ENCODE data around the gene BCL3. TPM values are rescaled to one million over a fixed set of nuclear protein-coding genes. Genes with fewer than 3 reads are reported as not detected.

Gene BCL3
- total and polyA plus RNA-seq, 7 donors = 5.7 to 36.4 (median 13.3) TPM

DNA sequence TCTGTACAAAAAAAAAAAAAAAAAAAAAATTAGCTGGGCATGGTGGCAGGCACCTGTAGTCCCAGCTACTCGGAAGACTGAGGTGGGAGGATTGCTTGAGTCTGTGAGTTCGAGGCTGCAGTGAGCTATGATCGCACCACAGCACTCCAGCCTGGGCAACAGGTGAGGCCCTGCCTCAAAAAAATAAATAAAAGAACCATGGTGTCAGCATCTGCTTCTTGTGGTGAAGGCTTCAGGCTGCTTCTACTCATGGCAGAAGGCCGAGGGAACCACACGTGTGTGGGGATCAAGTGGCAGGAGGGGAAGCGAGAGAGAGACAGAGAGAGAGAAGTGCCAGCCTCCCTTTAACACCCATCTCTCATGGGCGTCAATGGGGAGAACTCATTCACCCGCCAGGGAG is 13.5 kb downstream of the BCL3 start:
- Histone ChIP-seq H3K36me3 (ENCODE audit: insufficient read depth in 1 of 2, low read depth in 1 of 2) (peaks cover 0 to 37% of the 10 kb centered on the region in 2 donors), H3K4me1 (peaks cover 13% of the 10 kb centered on the region), H3K4me3 (no peak overlapping the region), H3K27ac (peak overlapping the region; percentile 46), H3K9me3 (no peaks in the 10 kb centered on the region), H3K27me3 (ENCODE audit: insufficient read depth in 3 of 3, low read length in 2 of 3) (no peaks in the 10 kb centered on the region)
- DNase-seq (no peak), ATAC-seq (peak in 2 of 4 donors; percentile 18 to 46)
- no peak for TF ChIP-seq CTCF (IDR thresholded peaks at IDR 0.05)
- WGBS, 3 donors = 50 to 72% (median 50%) methylated on average over 8 of the region's 8 CpGs
- intact Hi-C loops (cut with DNase I) = no loop called here

DNA sequence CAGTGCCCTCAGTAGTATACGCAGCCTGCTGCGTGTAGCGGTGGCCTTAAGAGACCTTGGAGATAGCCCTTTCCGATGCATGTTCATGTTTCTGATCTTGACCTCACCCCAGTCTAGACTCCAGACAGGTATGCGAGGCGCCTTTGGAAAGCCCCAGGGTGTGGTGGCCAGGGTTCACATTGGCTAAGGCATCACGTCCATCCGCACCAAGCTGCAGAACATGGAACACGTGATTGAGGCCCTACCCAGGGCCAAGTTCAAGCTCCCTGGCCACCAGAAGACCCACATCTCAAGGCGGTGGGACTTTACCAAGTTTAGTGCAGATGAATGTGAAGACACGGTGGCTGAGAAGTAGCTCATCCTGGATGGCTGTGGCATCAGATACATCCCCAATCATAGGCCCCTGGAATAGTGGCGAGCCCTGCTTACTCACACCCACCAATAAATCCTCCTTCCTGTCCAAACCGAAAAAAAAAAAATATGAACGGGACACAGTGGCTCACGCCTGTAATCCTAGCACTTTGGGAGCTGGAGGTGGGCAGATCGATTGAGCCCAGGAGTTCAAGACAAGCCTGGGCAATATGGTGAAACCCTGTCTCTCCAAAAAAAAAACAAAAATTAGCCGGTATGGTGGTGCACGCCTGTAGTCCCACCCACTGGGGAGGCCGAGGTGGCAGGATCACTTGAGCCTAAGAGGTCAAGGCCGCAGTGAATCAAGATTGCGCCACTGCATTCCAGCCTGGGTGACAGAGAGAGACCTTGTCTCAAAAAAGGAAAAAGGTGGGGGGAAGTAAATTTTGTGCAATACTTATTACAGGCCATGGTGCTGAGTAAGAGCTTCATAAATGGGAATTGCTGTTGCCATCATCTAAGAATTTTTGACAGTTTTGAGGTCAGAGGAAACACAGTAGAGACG is 16.8 kb downstream of the BCL3 start:
- Histone ChIP-seq H3K4me3 (no peak overlapping the region), H3K36me3 (ENCODE audit: insufficient read depth in 1 of 2, low read depth in 1 of 2) (peaks cover 0 to 9% of the 10 kb centered on the region in 2 donors), H3K4me1 (no peaks in the 10 kb centered on the region), H3K9me3 (no peaks in the 10 kb centered on the region), H3K27ac (no peak overlapping the region), H3K27me3 (ENCODE audit: insufficient read depth in 3 of 3, low read length in 2 of 3) (no peaks in the 10 kb centered on the region)
- ATAC-seq = no peak
- TF ChIP-seq CTCF (IDR thresholded peaks at IDR 0.05) = no peak
- WGBS, 3 donors = 86 to 89% (median 87%) methylated on average over 22 of the region's 22 CpGs
- DNase-seq = no peak
- intact Hi-C loops (cut with DNase I) = no loop called here

GRCh38 chr19:44765949-44766335 is 17.4 kb downstream of the BCL3 start:
- Histone ChIP-seq H3K27me3 (ENCODE audit: insufficient read depth in 3 of 3, low read length in 2 of 3) (no peaks in the 10 kb centered on the region), H3K27ac (no peak overlapping the region), H3K4me3 (no peak overlapping the region), H3K9me3 (no peaks in the 10 kb centered on the region), H3K36me3 (ENCODE audit: insufficient read depth in 1 of 2, low read depth in 1 of 2) (peaks cover 0 to 3% of the 10 kb centered on the region in 2 donors), H3K4me1 (no peaks in the 10 kb centered on the region)
- ATAC-seq (no peak), DNase-seq (no peak)
- WGBS, 3 donors = 86 to 90% (median 87%) methylated on average over 3 of the region's 3 CpGs
- intact Hi-C loops (cut with DNase I) = no loop called here
- no peak for TF ChIP-seq CTCF (IDR thresholded peaks at IDR 0.05)

GRCh38 chr19:44767295-44768180 is 19.0 kb downstream of the BCL3 start:
- DNase-seq (no peak), ATAC-seq (no peak)
- TF ChIP-seq CTCF (IDR thresholded peaks at IDR 0.05) = no peak
- Histone ChIP-seq H3K27me3 (ENCODE audit: insufficient read depth in 3 of 3, low read length in 2 of 3) (no peaks in the 10 kb centered on the region), H3K36me3 (ENCODE audit: insufficient read depth in 1 of 2, low read depth in 1 of 2) (no peaks in the 10 kb centered on the region), H3K4me1 (no peaks in the 10 kb centered on the region), H3K4me3 (no peak overlapping the region), H3K27ac (no peak overlapping the region), H3K9me3 (no peaks in the 10 kb centered on the region)
- WGBS, 3 donors = 70 to 75% (median 74%) methylated on average over 11 of the region's 11 CpGs
- intact Hi-C loops (cut with DNase I) = no loop called here
